Measurements from ENCODE around the gene LRRC14B.

Gene LRRC14B

DNA sequence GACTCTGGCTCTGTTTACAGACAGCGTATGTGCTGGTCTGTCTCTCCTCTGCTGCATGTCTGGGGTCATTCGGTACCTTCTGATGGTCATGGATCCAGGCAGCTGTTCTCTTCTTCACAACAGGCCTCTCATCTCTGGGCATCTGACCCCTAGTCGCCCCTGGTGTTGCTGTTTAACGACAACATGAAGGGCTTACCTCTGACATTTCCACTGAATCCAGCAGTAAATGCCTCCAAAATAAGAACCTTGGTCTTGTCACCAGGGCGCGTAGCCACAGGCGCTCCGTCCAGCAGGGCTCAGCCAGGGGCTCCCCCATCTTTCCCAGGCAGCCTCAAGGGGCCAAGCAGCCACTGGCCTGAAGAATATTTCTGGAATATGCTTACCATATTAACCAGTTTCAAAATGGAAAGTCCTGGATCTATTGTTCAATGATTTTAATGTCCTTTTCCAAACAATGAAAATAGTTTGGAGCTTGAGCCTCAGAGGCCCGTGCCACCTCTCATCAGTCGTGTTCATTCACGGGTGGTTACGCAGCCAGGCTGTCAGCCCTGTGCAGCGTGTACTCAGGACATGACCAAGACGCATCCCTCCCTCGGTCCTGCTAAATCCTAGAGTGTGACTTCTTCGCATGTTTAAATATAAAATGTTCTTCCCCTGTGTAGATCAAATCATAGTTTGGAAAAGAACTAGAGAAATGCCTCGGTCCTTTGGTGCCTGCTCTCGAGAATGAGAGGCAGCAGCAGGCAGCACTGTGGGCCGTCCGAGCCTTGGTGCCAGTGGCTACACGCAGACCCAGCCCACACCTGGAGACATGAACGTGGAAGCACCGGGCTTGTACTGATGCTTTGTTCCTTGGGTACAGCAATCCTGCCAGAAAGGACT is 30.1 kb upstream of the LRRC14B start:
- peaks cover 6% of the 10 kb centered on the region for H3K27me3 ChIP-seq (ENCODE audit: insufficient read depth, low read depth, severe bottlenecking)
- H3K4me3 ChIP-seq (ENCODE audit: low read depth, low read length): no peak overlapping the region
- no peaks in the 10 kb centered on the region for H3K36me3 ChIP-seq
- no peak overlapping the region for H3K27ac ChIP-seq
- TF ChIP-seq, protein P1, sequence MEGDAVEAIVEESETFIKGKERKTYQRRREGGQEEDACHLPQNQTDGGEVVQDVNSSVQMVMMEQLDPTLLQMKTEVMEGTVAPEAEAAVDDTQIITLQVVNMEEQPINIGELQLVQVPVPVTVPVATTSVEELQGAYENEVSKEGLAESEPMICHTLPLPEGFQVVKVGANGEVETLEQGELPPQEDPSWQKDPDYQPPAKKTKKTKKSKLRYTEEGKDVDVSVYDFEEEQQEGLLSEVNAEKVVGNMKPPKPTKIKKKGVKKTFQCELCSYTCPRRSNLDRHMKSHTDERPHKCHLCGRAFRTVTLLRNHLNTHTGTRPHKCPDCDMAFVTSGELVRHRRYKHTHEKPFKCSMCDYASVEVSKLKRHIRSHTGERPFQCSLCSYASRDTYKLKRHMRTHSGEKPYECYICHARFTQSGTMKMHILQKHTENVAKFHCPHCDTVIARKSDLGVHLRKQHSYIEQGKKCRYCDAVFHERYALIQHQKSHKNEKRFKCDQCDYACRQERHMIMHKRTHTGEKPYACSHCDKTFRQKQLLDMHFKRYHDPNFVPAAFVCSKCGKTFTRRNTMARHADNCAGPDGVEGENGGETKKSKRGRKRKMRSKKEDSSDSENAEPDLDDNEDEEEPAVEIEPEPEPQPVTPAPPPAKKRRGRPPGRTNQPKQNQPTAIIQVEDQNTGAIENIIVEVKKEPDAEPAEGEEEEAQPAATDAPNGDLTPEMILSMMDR (IDR thresholded peaks at IDR 0.05; ENCODE audit: low read depth, low read length): no peak
- H3K9me3 ChIP-seq (ENCODE audit: severe bottlenecking): no peaks in the 10 kb centered on the region
- no peak for DNase-seq

DNA sequence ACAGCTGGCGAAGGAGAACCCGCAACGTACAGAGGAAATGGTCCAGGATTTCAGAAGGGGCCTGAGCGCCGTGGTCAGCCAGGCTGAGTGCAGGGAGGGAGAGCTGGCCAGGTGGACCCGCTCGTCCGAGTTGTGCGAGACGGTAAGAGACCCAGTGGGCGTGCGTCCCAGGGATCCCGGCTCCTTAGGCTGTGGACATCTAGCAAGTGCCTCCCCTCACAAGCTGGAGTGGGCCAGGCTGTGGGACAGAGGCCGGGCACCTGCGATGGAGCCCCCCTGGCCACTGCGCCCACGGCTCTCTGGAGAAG is 29.5 kb upstream of the LRRC14B start:
- Histone ChIP-seq H3K27ac (no peak overlapping the region), H3K27me3 (ENCODE audit: insufficient read depth, low read depth, severe bottlenecking) (peaks cover 6% of the 10 kb centered on the region), H3K36me3 (no peaks in the 10 kb centered on the region), H3K9me3 (ENCODE audit: severe bottlenecking) (no peaks in the 10 kb centered on the region), H3K4me3 (ENCODE audit: low read depth, low read length) (no peak overlapping the region)
- TF ChIP-seq, protein P1 (IDR thresholded peaks at IDR 0.05; ENCODE audit: low read depth, low read length): no peak
- DNase-seq: no peak

DNA sequence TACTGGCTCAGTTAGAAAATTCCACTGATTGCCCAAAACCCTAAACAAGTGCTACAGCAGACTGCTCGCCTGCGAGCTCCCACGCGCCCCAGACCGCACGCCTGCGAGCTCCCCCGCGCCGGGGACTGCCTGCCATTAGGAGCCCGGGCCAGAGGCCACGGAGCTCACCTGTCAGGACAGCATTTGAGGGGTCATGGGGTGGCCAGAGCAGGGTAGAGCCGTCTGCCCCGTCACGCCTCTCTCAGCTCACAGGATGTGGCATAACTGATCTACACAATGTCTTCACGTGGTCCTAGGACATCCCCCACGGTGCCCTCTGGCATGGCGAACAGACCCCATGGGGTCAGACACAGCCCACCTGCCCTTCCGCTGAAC is 29.1 kb upstream of the LRRC14B start:
- Histone ChIP-seq H3K4me3 (ENCODE audit: low read depth, low read length) (no peak overlapping the region), H3K9me3 (ENCODE audit: severe bottlenecking) (no peaks in the 10 kb centered on the region), H3K36me3 (no peaks in the 10 kb centered on the region), H3K27ac (no peak overlapping the region), H3K27me3 (ENCODE audit: insufficient read depth, low read depth, severe bottlenecking) (peaks cover 6% of the 10 kb centered on the region)
- TF ChIP-seq, protein P1 (IDR thresholded peaks at IDR 0.05; ENCODE audit: low read depth, low read length): no peak
- no peak for DNase-seq

DNA sequence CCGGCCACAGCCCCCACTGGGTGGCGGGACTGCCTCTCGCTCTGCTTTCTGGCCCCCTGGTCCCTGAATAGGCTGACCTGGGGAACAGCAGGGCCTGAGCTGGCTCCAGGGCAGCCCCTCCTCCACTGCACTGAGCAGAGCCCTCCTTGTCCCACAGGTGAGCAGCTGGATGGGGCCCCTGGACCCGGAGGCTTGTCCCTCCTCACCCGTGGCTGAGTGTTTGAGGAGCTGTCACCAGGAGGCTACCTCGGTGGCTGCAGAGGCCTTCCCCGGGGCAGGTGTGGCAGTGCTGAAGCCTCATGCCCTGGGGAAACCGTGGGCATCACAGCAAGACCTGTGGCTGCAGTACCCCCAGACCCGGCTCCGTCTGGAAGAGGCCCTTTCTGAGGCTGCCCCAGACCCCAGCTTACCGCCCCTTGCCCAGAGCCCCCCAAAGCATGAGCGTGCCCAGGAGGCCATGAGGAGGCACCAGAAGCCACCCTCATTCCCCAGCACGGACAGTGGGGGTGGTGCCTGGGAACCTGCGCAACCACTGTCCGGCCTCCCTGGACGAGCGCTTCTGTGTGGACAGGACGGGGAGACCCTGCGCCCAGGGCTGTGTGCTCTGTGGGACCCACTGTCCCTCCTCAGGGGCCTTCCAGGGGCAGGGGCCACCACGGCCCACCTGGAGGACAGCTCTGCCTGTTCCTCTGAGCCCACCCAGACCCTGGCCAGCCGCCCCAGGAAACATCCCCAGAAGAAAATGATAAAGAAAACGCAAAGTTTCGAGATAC is 28.5 kb upstream of the LRRC14B start:
- H3K27me3 ChIP-seq (ENCODE audit: insufficient read depth, low read depth, severe bottlenecking): peaks cover 6% of the 10 kb centered on the region

DNA sequence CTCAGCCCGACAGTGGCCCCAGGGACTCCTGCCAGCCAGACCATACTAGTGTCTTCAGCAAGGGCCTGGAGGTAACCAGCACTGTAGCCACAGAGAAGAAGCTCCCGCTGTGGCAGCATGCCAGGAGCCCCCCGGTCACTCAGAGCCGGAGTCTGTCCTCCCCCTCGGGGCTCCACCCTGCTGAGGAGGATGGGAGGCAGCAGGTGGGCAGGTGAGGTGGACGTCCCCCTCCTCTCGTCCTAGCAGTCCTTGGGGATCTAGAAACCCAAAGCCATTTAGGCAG is 28.0 kb upstream of the LRRC14B start:
- H3K4me3 ChIP-seq (ENCODE audit: low read depth, low read length): no peak overlapping the region
- H3K9me3 ChIP-seq (ENCODE audit: severe bottlenecking): no peaks in the 10 kb centered on the region
- DNase-seq: no peak
- no peaks in the 10 kb centered on the region for H3K36me3 ChIP-seq
- peaks cover 6% of the 10 kb centered on the region for H3K27me3 ChIP-seq (ENCODE audit: insufficient read depth, low read depth, severe bottlenecking)
- TF ChIP-seq, protein P1 (IDR thresholded peaks at IDR 0.05; ENCODE audit: low read depth, low read length): no peak
- H3K27ac ChIP-seq: no peak overlapping the region

More for the DNA sequence above, 28.5 kb upstream of the LRRC14B start:
- H3K4me3 ChIP-seq (ENCODE audit: low read depth, low read length): no peak overlapping the region
- TF ChIP-seq, protein P1 (IDR thresholded peaks at IDR 0.05; ENCODE audit: low read depth, low read length): no peak
- H3K36me3 ChIP-seq: no peaks in the 10 kb centered on the region
- no peak overlapping the region for H3K27ac ChIP-seq
- DNase-seq: no peak
- H3K9me3 ChIP-seq (ENCODE audit: severe bottlenecking): no peaks in the 10 kb centered on the region
